Suppressor macrophage treated with lipopolysaccharide for 1 hour (primary cell): ENCODE results near the gene ECT2L.
A peak's percentile ranks its signal among the peaks of the same experiment; 100 is the strongest.

Experiments
- DNase-seq, 3 donors: peaks; one replicate each; pipeline ENCODE4 v3.0.0-alpha.2; 2020 to 2022

Gene ECT2L

GRCh38 chr6:138805016-138805765, 9.3 kb downstream of the ECT2L start:
- DNase-seq: peak; percentile 44 to 57 (median 49)

GRCh38 chr6:138806889-138807288, 11.0 kb downstream of the ECT2L start:
- peak; percentile 20 to 41 (median 21) for DNase-seq

GRCh38 chr6:138809677-138810076, 13.8 kb downstream of the ECT2L start:
- DNase-seq: no peak

GRCh38 chr6:138811866-138812265, 16.0 kb downstream of the ECT2L start:
- peak; percentile 35 to 58 (median 56) for DNase-seq

GRCh38 chr6:138814179-138814834, 18.4 kb downstream of the ECT2L start:
- no peak for DNase-seq

- DNase-seq: no peak
These were observed 19.3 kb downstream of the ECT2L start for GRCh38 chr6:138815221-138815620.

- DNase-seq: peak; percentile 52 to 75 (median 69)
These were observed 20.1 kb downstream of the ECT2L start for GRCh38 chr6:138815797-138816528.

- DNase-seq: peak; percentile 5 to 34 (median 16)
These were observed 21.9 kb downstream of the ECT2L start for GRCh38 chr6:138817799-138818198.

GRCh38 chr6:138818496-138819194, 22.8 kb downstream of the ECT2L start:
- peak in 2 of 3 donors; percentile 24 for DNase-seq

- no peak for DNase-seq
These were observed 25.6 kb downstream of the ECT2L start for GRCh38 chr6:138821519-138821918.

GRCh38 chr6:138824482-138825144, 28.7 kb downstream of the ECT2L start:
- DNase-seq: no peak

GRCh38 chr6:138830248-138830647, 34.4 kb downstream of the ECT2L start:
- DNase-seq: no peak

- DNase-seq: no peak
These were observed 36.3 kb downstream of the ECT2L start for GRCh38 chr6:138832182-138832581.

GRCh38 chr6:138833816-138834539, 38.1 kb downstream of the ECT2L start:
- no peak for DNase-seq

- DNase-seq: no peak
These were observed 41.4 kb downstream of the ECT2L start for GRCh38 chr6:138837246-138837645.

- no peak for DNase-seq
These were observed 48.3 kb downstream of the ECT2L start for GRCh38 chr6:138844192-138844591.

- peak in 1 of 3 donors; percentile 5 for DNase-seq
These were observed 52.0 kb downstream of the ECT2L start for GRCh38 chr6:138847884-138848283.

- DNase-seq: no peak
These were observed 52.6 kb downstream of the ECT2L start for GRCh38 chr6:138848461-138848860.

- DNase-seq: peak; percentile 44 to 76 (median 63)
These were observed 53.9 kb downstream of the ECT2L start for GRCh38 chr6:138849791-138850190.

- DNase-seq: peak; percentile 17 to 57 (median 35)
These were observed 60.8 kb downstream of the ECT2L start for GRCh38 chr6:138856654-138857053.

- peak in 2 of 3 donors; percentile 24 to 34 for DNase-seq
These were observed 61.9 kb downstream of the ECT2L start for GRCh38 chr6:138857775-138858174.

GRCh38 chr6:138862456-138862855, 66.6 kb downstream of the ECT2L start:
- no peak for DNase-seq
